Measurements from ENCODE around the gene RARRES2. TPM values are rescaled to one million over a fixed set of nuclear protein-coding genes. Genes with fewer than 3 reads are reported as not detected.

The RARRES2 gene
- total RNA-seq, 4 donors from 2014 or later: 143 to 193 (median 173) TPM

GRCh38 chr7:150342121-150342408, 636 bp upstream of the RARRES2 start:
- 86% methylated on average over 8 of the region's 9 CpGs for WGBS
- H3K4me1 ChIP-seq: peaks cover 26 to 53% (median 51%) of the 10 kb centered on the region in 4 donors
- intact Hi-C loops (cut with DNase I): no loop called here
- no peak for DNase-seq (ENCODE audit: extremely low spot score)
- H3K27ac ChIP-seq (replicated peaks in 1 of 4): peak overlapping the region; percentile 82 to 93 (median 88)
- peaks cover 0 to 14% (median 5%) of the 10 kb centered on the region in 4 donors for H3K36me3 ChIP-seq
- TF ChIP-seq POLR2A (IDR thresholded peaks at IDR 0.05; ENCODE audit: low read depth): no peak
- TF ChIP-seq, protein P1, sequence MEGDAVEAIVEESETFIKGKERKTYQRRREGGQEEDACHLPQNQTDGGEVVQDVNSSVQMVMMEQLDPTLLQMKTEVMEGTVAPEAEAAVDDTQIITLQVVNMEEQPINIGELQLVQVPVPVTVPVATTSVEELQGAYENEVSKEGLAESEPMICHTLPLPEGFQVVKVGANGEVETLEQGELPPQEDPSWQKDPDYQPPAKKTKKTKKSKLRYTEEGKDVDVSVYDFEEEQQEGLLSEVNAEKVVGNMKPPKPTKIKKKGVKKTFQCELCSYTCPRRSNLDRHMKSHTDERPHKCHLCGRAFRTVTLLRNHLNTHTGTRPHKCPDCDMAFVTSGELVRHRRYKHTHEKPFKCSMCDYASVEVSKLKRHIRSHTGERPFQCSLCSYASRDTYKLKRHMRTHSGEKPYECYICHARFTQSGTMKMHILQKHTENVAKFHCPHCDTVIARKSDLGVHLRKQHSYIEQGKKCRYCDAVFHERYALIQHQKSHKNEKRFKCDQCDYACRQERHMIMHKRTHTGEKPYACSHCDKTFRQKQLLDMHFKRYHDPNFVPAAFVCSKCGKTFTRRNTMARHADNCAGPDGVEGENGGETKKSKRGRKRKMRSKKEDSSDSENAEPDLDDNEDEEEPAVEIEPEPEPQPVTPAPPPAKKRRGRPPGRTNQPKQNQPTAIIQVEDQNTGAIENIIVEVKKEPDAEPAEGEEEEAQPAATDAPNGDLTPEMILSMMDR (IDR thresholded peaks at IDR 0.05): no peak
- no peak for TF ChIP-seq EP300 (IDR thresholded peaks at IDR 0.05)
- TF ChIP-seq POLR2AphosphoS5 (IDR thresholded peaks at IDR 0.05): no peak
- H3K27me3 ChIP-seq: peaks cover 0 to 11% (median 2%) of the 10 kb centered on the region in 4 donors
- peaks cover 0 to 2% (median 0%) of the 10 kb centered on the region in 4 donors for H3K9me3 ChIP-seq
- H3K4me3 ChIP-seq: peak overlapping the region; percentile 59 to 79 (median 68)

DNA sequence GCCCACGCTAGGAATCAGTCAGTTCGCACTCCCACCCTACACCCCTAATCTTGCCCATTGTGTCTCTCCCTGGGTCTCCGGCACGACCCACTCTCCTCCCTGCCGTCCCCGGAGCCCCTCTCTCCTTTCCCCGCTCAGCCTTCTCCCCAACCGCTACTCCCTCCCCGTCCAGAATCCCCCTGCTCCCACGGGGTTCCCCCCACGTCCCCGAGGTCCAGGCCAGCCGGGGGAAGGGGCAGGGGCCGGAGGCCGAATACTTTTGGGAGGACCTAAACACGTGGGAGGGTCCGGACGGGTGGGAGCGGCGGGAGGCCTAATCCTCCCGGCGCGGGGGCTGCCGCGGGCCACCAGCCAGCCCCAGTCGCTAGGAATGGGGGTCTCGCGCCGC, 560 bp downstream of the RARRES2 start:
- Histone ChIP-seq H3K27me3 (peaks cover 0 to 11% (median 2%) of the 10 kb centered on the region in 4 donors), H3K27ac (replicated peaks in 1 of 4) (peak overlapping the region; percentile 82 to 93 (median 88)), H3K9me3 (peaks cover 0 to 2% (median 0%) of the 10 kb centered on the region in 4 donors), H3K4me3 (peak overlapping the region; percentile 59 to 79 (median 68)), H3K36me3 (peaks cover 0 to 16% (median 5%) of the 10 kb centered on the region in 4 donors), H3K4me1 (peaks cover 27 to 65% (median 63%) of the 10 kb centered on the region in 4 donors)
- no peak for DNase-seq (ENCODE audit: extremely low spot score)
- 7% methylated on average over 16 of the region's 29 CpGs for WGBS
- TF ChIP-seq EP300 (IDR thresholded peaks at IDR 0.05) (no peak), POLR2A (IDR thresholded peaks at IDR 0.05; ENCODE audit: low read depth) (no peak), POLR2AphosphoS5 (IDR thresholded peaks at IDR 0.05) (no peak)
- TF ChIP-seq, protein P1 (IDR thresholded peaks at IDR 0.05): no peak
- intact Hi-C loops (cut with DNase I): loop anchor here (2.0 kb wide), 1 partner anchor 28 kb away; the partner anchor contains the start of gene REPIN1

GRCh38 chr7:150340024-150340749, 1.2 kb downstream of the RARRES2 start:
- Histone ChIP-seq H3K4me1 (peaks cover 32 to 71% (median 70%) of the 10 kb centered on the region in 4 donors), H3K36me3 (peaks cover 0 to 16% (median 5%) of the 10 kb centered on the region in 4 donors), H3K4me3 (peak overlapping the region; percentile 59 to 79 (median 68)), H3K27me3 (peaks cover 0 to 11% (median 2%) of the 10 kb centered on the region in 4 donors), H3K27ac (replicated peaks in 1 of 4) (peak overlapping the region; percentile 82 to 93 (median 88)), H3K9me3 (peaks cover 0 to 2% (median 0%) of the 10 kb centered on the region in 4 donors)
- TF ChIP-seq POLR2AphosphoS5 (IDR thresholded peaks at IDR 0.05) (peak; percentile 40 to 72), EP300 (IDR thresholded peaks at IDR 0.05) (no peak), POLR2A (IDR thresholded peaks at IDR 0.05; ENCODE audit: low read depth) (no peak)
- TF ChIP-seq, protein P1 (IDR thresholded peaks at IDR 0.05): peak in 1 of 3 experiments; percentile 15
- intact Hi-C loops (cut with DNase I): loop anchor here (2.0 kb wide), 1 partner anchor 29 kb away; the partner anchor contains the start of gene REPIN1
- no peak for DNase-seq (ENCODE audit: extremely low spot score)
- WGBS: 12% methylated on average over 21 of the region's 39 CpGs

GRCh38 chr7:150339409-150339809, 2.0 kb downstream of the RARRES2 start:
- WGBS: 66% methylated on average over 5 of the region's 9 CpGs
- Histone ChIP-seq H3K9me3 (peaks cover 0 to 1% (median 0%) of the 10 kb centered on the region in 4 donors), H3K4me3 (peak overlapping the region; percentile 59 to 79 (median 68)), H3K27ac (replicated peaks in 1 of 4) (peak overlapping the region; percentile 82 to 93 (median 88)), H3K4me1 (peaks cover 36 to 79% (median 78%) of the 10 kb centered on the region in 4 donors), H3K36me3 (peaks cover 0 to 16% (median 5%) of the 10 kb centered on the region in 4 donors), H3K27me3 (peaks cover 0 to 11% (median 2%) of the 10 kb centered on the region in 4 donors)
- TF ChIP-seq EP300 (IDR thresholded peaks at IDR 0.05): no peak
- intact Hi-C loops (cut with DNase I): no loop called here
- no peak for DNase-seq (ENCODE audit: extremely low spot score)

GRCh38 chr7:150338166-150338829, 3.1 kb downstream of the RARRES2 start:
- 76% methylated on average over 5 of the region's 11 CpGs for WGBS
- Histone ChIP-seq H3K4me1 (peaks cover 36 to 85% (median 84%) of the 10 kb centered on the region in 4 donors), H3K9me3 (no peaks in the 10 kb centered on the region), H3K27me3 (peaks cover 0 to 11% (median 2%) of the 10 kb centered on the region in 4 donors), H3K4me3 (no peak overlapping the region), H3K36me3 (peaks cover 0 to 20% (median 5%) of the 10 kb centered on the region in 4 donors), H3K27ac (replicated peaks in 1 of 4) (peak overlapping the region; percentile 65 to 93 (median 86))
- no peak for DNase-seq (ENCODE audit: extremely low spot score)
- intact Hi-C loops (cut with DNase I): no loop called here
- TF ChIP-seq, protein P1 (IDR thresholded peaks at IDR 0.05): no peak
- no peak for TF ChIP-seq POLR2AphosphoS5 (IDR thresholded peaks at IDR 0.05)
- TF ChIP-seq POLR2A (IDR thresholded peaks at IDR 0.05; ENCODE audit: low read depth): no peak
- TF ChIP-seq EP300 (IDR thresholded peaks at IDR 0.05): no peak

Measured in esophagus muscularis mucosa (tissue), 4 donors.